Loucy (cell line): Measurements from ENCODE around the gene FAM83B.

ENCODE experiments used
- EZH2phosphoT487 ChIP-seq: fragments of 200-600 bp; IDR thresholded peaks from 2 replicates; pipeline ENCODE4 v1.6.1; 2018; ENCODE audit warnings: antibody characterized with exemption, mild to moderate bottlenecking, moderate library complexity, borderline replicate concordance
- TF ChIP-seq, protein P1 (sequence below): fragments of 200-600 bp; sonication (generic); conservative IDR thresholded peaks from 2 replicates; pipeline ENCODE4 v1.5.1; 2014; ENCODE audit warnings: mild to moderate bottlenecking, antibody characterized with exemption, low read length

- TF ChIP-seq, protein P1, sequence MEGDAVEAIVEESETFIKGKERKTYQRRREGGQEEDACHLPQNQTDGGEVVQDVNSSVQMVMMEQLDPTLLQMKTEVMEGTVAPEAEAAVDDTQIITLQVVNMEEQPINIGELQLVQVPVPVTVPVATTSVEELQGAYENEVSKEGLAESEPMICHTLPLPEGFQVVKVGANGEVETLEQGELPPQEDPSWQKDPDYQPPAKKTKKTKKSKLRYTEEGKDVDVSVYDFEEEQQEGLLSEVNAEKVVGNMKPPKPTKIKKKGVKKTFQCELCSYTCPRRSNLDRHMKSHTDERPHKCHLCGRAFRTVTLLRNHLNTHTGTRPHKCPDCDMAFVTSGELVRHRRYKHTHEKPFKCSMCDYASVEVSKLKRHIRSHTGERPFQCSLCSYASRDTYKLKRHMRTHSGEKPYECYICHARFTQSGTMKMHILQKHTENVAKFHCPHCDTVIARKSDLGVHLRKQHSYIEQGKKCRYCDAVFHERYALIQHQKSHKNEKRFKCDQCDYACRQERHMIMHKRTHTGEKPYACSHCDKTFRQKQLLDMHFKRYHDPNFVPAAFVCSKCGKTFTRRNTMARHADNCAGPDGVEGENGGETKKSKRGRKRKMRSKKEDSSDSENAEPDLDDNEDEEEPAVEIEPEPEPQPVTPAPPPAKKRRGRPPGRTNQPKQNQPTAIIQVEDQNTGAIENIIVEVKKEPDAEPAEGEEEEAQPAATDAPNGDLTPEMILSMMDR = no peak
- no peak for TF ChIP-seq EZH2phosphoT487
These were observed 70.3 kb downstream of the FAM83B start for GRCh38 chr6:54916858-54917257.
